Naive B cell (primary cell): ENCODE data around the gene PLPP1. TPM values are rescaled to one million over a fixed set of nuclear protein-coding genes. Genes with fewer than 3 reads are reported as not detected.
A peak's percentile ranks its signal among the peaks of the same experiment; 100 is the strongest.
"Not testable (repeated sequence)": the region's sequence is repeated elsewhere in the genome, so short reads cannot be mapped to it uniquely, and the experiment has no call there.

Experiments used
- ATAC-seq, 2 donors: fragments of 150-1000 bp; cut with Tn5 transposase; 2 replicates each; pipeline ENCODE4 v1.10.0; 2021; ENCODE audit warnings: low read depth in 2 of 2, mild to moderate bottlenecking in 2 of 2, moderate library complexity in 2 of 2
- DNase-seq: peaks from one replicate; pipeline ENCODE4 v3.0.0; 2022
- H3K27ac Mint-ChIP-seq, 6 donors: one replicate each; pipeline ENCODE4 v1.8.0; 2020 to 2022; ENCODE audit warnings: mild to moderate bottlenecking in 6 of 6, mixed read lengths in 6 of 6, moderate library complexity in 5 of 6, inconsistent platforms in 2 of 6
- H3K27me3 Mint-ChIP-seq, 3 donors: one replicate each; pipeline ENCODE4 v1.8.0; 2021 to 2022; ENCODE audit warnings: mixed read lengths in 3 of 3, mild to moderate bottlenecking in 1 of 3
- H3K36me3 Mint-ChIP-seq, 2 donors: one replicate each; pipeline ENCODE4 v1.8.0; 2020 to 2022; ENCODE audit warnings: mixed read lengths in 2 of 2, inconsistent platforms in 1 of 2, mild to moderate bottlenecking in 1 of 2
- H3K4me1 Mint-ChIP-seq, 3 donors: one replicate each; pipeline ENCODE4 v1.8.0; 2020 to 2022; ENCODE audit warnings: mixed read lengths in 3 of 3, inconsistent platforms in 1 of 3, mild to moderate bottlenecking in 1 of 3, moderate library complexity in 1 of 3
- H3K4me3 Mint-ChIP-seq, 8 donors: one replicate each; pipeline ENCODE4 v1.8.0; 2020 to 2022; ENCODE audit warnings: mild to moderate bottlenecking in 8 of 8, mixed read lengths in 8 of 8, moderate library complexity in 8 of 8, inconsistent platforms in 2 of 8
- H3K9me3 Mint-ChIP-seq, 7 donors: one replicate each; pipeline ENCODE4 v1.8.0; 2020 to 2022; ENCODE audit warnings: mixed read lengths in 7 of 7, mild to moderate bottlenecking in 5 of 7, inconsistent platforms in 2 of 7, moderate library complexity in 1 of 7
- polyA plus RNA-seq, 6 donors: library from polyadenylated mRNA; unstranded; fragments of 300-500 nt; fragmentation: Illumina TruSeq; gene quantifications; one replicate each; pipeline ENCODE4 v1.2.3, GENCODE V29; 2021; ENCODE audit warnings: low read depth in 6 of 6

Gene PLPP1
- polyA plus RNA-seq, 6 donors from 2014 or later: 4.6 to 10.4 (median 7.2) TPM

DNA sequence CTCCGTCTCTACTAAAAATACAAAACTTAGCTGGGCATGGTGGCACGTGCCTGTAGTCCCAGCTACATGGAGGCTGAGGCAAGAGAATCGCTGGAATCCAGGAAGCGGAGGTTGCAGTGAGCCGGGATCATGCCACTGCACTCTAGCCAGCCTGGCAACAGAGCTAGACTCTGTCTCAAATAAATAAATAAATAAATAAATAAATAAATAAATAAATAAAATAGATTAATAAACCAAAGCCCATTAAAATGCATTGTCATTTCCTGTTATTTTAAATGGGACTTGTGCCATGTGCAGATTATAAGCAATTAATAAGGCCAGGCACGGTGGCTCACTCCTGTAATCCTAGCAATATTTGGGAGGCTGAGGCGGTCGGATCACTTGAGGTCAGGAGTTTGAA, 2.6 kb upstream of the PLPP1 start:
- not testable (repeated sequence) for ATAC-seq, H3K36me3 Mint-ChIP-seq, H3K9me3 Mint-ChIP-seq, H3K27ac Mint-ChIP-seq, DNase-seq, H3K27me3 Mint-ChIP-seq
- Mint-ChIP-seq H3K4me1 (peaks cover 14 to 35% (median 15%) of the 10 kb centered on the region in 3 donors), H3K4me3 (peak overlapping the region in 1 of 8 donors; percentile 37)

DNA sequence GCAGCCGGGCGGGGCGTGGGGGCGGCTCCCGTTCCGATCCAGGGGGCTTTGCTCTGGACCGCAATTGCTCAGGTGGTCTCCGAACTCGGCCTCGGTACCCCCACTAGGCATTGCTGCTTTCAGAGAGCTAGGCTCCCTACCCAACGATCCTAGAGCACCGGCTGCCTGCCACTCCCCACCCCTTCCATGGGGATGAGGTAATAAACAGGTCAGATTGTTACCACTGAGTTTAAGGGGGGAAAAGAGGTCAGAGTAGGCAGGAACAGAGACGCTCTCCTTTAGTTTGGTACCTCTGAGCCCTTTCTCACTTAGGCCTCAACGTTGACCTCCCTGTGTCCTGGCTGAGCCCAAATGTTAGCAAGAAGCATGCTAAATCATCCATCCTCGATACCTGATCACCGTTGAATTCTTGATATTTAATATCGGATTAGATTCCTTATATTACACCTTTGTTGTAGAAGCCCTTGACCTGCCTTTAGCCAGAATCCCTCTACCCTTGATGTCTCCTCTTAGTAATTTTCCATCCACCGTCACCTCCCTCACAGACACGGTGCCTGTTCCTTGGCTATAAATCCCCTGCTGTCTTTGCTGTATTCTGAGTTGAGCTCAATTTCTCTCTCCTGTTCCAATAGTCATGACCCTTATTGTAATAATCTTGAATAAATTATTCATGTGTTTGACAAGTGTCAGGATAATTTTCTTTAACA, 588 bp upstream of the PLPP1 start:
- Mint-ChIP-seq H3K36me3 (no peaks in the 10 kb centered on the region), H3K27ac (peak overlapping the region; percentile 82 to 97 (median 92)), H3K4me1 (peaks cover 14 to 37% (median 15%) of the 10 kb centered on the region in 3 donors), H3K27me3 (no peaks in the 10 kb centered on the region), H3K9me3 (no peaks in the 10 kb centered on the region), H3K4me3 (peak overlapping the region; percentile 91 to 98 (median 94))
- no peak for DNase-seq
- no peak for ATAC-seq

GRCh38 chr5:55533521-55534435, 986 bp downstream of the PLPP1 start:
- Mint-ChIP-seq H3K27me3 (no peaks in the 10 kb centered on the region), H3K36me3 (no peaks in the 10 kb centered on the region), H3K4me1 (peaks cover 12 to 32% (median 14%) of the 10 kb centered on the region in 3 donors), H3K27ac (peak overlapping the region; percentile 91 to 97 (median 94)), H3K9me3 (no peaks in the 10 kb centered on the region), H3K4me3 (peak overlapping the region; percentile 91 to 98 (median 94))
- no peak for DNase-seq
- ATAC-seq: peak; percentile 46 to 56

DNA sequence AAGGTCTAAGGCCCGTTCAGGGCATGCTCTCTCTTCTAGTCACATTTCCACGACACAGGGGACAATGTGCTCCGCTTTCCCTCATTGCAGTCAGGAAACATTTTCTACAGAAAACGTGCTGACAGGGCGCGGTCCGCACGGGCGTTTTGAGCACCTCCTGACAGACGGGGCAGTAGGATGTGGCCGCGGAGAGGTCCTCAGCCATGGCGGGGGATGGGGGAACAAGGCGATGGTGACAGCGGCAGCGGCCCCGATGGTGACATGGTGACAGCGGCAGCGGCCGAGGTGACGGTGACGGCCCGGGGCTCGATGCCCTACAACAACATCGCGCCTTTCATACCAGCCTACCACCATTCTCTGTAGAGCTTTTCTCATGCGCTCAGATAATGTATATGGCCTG, 4.1 kb downstream of the PLPP1 start:
- peak overlapping the region in 1 of 8 donors; percentile 79 for H3K4me3 Mint-ChIP-seq
- no peaks in the 10 kb centered on the region for H3K27me3 Mint-ChIP-seq
- peaks cover 9 to 25% (median 14%) of the 10 kb centered on the region in 3 donors for H3K4me1 Mint-ChIP-seq

DNA sequence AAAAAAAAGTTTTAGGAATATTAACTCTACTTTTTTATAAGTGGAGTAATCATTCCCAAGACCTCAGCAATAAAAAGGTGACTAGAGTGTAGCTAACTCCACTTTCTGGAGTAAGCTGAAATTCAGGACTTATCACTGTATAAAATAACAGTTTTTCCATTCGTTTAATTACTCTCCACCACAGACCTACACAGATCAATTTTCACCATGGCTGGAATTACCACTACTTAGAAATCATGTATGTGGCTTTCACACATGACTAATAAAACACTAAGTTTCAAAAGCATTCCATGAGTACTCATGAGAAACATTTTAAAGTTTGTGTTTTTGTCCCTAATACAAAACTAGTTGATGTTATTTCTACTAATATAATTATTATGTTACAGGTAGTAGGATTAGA, 9.9 kb downstream of the PLPP1 start:
- H3K9me3 Mint-ChIP-seq: no peaks in the 10 kb centered on the region
- no peaks in the 10 kb centered on the region for H3K36me3 Mint-ChIP-seq
- DNase-seq (no peak), ATAC-seq (no peak)
- H3K4me3 Mint-ChIP-seq: no peak overlapping the region
- H3K27me3 Mint-ChIP-seq: no peaks in the 10 kb centered on the region
- H3K4me1 Mint-ChIP-seq: peaks cover 0 to 4% (median 0%) of the 10 kb centered on the region in 3 donors
- H3K27ac Mint-ChIP-seq: peak overlapping the region in 1 of 6 donors; percentile 85

More for the DNA sequence above, 4.1 kb downstream of the PLPP1 start:
- H3K36me3 Mint-ChIP-seq: no peaks in the 10 kb centered on the region
- H3K27ac Mint-ChIP-seq: no peak overlapping the region
- DNase-seq (no peak), ATAC-seq (no peak)
- no peaks in the 10 kb centered on the region for H3K9me3 Mint-ChIP-seq

DNA sequence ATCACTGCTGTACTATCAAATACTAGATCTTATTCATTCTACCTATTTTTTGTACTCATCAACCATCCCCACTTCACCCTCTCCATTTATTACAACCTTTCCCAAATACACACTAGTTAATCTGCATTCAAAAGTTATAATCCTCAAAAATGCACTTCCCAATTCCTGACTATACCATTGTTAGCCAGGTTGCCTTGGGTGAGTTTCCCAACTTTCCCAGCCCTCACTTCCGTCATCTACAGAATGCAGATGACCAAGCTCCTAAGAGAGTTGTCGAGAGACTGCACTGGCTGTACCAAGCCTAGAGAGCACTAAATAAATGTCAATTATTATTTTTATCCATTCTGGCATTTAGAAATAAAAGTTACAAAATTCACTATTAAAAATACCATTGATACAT, 11.5 kb downstream of the PLPP1 start:
- Mint-ChIP-seq H3K27ac (no peak overlapping the region), H3K36me3 (no peaks in the 10 kb centered on the region), H3K27me3 (no peaks in the 10 kb centered on the region), H3K9me3 (no peaks in the 10 kb centered on the region), H3K4me1 (peaks cover 0 to 8% (median 0%) of the 10 kb centered on the region in 3 donors), H3K4me3 (no peak overlapping the region)
- ATAC-seq (no peak), DNase-seq (no peak)

GRCh38 chr5:55521881-55522280, 12.9 kb downstream of the PLPP1 start:
- Mint-ChIP-seq H3K4me3 (no peak overlapping the region), H3K4me1 (peaks cover 0 to 8% (median 0%) of the 10 kb centered on the region in 3 donors), H3K9me3 (no peaks in the 10 kb centered on the region), H3K36me3 (no peaks in the 10 kb centered on the region), H3K27ac (no peak overlapping the region), H3K27me3 (no peaks in the 10 kb centered on the region)
- DNase-seq (no peak), ATAC-seq (no peak)

DNA sequence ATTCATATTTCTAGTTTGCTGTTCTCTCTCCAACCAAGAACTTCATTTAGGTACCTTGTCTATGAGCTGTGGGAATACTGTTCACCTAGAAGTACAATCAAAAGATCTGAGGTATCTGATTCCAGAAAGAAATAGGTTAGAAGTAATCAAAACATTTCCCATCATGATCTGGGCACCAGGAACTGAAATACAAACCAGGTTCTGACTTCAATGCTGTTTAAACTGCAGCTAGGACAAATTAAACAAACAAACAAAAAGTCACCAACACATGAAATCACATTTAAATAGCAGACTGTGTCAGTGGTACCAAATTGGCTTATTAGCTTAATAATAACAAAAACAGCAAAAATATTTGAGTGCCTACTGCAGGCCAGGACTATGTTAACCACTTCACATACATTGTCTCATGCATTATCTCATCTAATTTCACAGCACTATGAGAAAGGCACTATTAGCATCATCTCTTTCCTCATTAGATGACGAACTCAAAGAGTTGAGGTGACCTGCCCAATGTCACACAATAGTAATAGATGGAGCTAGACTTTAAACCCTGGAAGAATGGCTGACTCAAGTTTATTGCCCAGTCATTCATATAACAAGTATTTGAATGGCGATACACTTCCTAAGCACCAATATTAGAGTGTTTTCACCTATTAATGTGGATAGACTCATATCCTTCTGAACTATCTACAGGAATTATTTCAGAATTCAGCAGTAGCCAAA, 14.5 kb downstream of the PLPP1 start:
- DNase-seq (no peak), ATAC-seq (no peak)
- Mint-ChIP-seq H3K9me3 (no peaks in the 10 kb centered on the region), H3K4me1 (peaks cover 3 to 12% (median 10%) of the 10 kb centered on the region in 3 donors), H3K27me3 (no peaks in the 10 kb centered on the region), H3K27ac (no peak overlapping the region), H3K36me3 (no peaks in the 10 kb centered on the region), H3K4me3 (no peak overlapping the region)

DNA sequence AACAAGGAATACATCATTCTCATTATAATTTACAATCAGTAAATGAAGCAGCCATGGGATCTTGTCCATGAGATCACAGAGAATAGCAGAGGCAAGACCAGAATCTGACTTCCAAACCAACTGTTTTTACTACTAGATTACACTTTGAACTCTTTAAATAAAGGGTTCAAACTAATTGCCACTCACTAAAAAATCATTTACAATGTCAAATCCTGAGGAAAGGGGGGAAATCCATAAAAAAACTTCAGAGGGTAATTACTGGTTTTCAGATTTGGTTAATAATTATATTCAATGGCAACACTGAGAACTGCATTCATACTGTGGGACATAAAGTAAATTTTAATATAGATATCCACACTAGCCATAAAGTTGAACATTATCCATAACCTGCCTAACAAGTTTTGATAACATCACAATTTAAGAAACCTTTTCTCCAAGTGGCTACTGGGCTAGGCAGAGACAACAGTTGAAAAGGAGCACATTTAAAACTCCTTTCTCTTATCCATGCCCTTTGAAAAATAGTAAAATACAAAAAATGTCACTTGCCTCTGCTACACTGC, 15.9 kb downstream of the PLPP1 start:
- no peak overlapping the region for H3K4me3 Mint-ChIP-seq
- H3K9me3 Mint-ChIP-seq: no peaks in the 10 kb centered on the region
- H3K4me1 Mint-ChIP-seq: peaks cover 5 to 12% (median 10%) of the 10 kb centered on the region in 3 donors
- H3K27ac Mint-ChIP-seq: peak overlapping the region in 1 of 6 donors; percentile 11
- no peaks in the 10 kb centered on the region for H3K27me3 Mint-ChIP-seq
- no peak for DNase-seq
- no peaks in the 10 kb centered on the region for H3K36me3 Mint-ChIP-seq
- ATAC-seq: no peak

GRCh38 chr5:55517804-55518203, 17.0 kb downstream of the PLPP1 start:
- Mint-ChIP-seq H3K9me3 (no peaks in the 10 kb centered on the region), H3K27me3 (no peaks in the 10 kb centered on the region), H3K36me3 (no peaks in the 10 kb centered on the region), H3K27ac (no peak overlapping the region), H3K4me1 (peaks cover 5 to 12% (median 10%) of the 10 kb centered on the region in 3 donors), H3K4me3 (peak overlapping the region in 1 of 8 donors; percentile 48)
- no peak for DNase-seq
- no peak for ATAC-seq

DNA sequence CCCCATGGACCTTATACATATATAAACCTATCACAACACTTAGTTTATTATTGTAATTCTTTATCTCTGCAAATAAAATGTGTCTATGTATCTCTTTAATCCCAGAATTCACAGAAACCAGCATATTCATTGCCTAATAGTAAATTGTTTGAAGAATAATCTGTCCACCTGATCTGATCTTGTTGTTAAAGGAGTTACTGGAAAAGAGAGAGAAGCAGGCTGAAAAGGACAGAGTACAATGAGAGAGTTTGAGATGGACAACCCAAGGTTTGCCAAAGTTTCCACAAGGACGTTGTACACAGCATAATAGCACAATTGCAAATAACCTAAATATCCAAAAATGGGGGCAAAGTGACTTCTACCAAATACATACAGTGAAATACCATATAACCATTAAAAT, 23.8 kb downstream of the PLPP1 start:
- peak overlapping the region in 2 of 6 donors; percentile 0 to 55 for H3K27ac Mint-ChIP-seq
- H3K9me3 Mint-ChIP-seq: no peaks in the 10 kb centered on the region
- ATAC-seq (no peak), DNase-seq (no peak)
- H3K4me1 Mint-ChIP-seq: peaks cover 2 to 13% (median 4%) of the 10 kb centered on the region in 3 donors
- H3K27me3 Mint-ChIP-seq: no peaks in the 10 kb centered on the region
- H3K36me3 Mint-ChIP-seq: no peaks in the 10 kb centered on the region
- H3K4me3 Mint-ChIP-seq: no peak overlapping the region

GRCh38 chr5:55510523-55510880, 24.3 kb downstream of the PLPP1 start:
- Mint-ChIP-seq H3K27me3 (no peaks in the 10 kb centered on the region), H3K27ac (no peak overlapping the region), H3K4me3 (no peak overlapping the region), H3K4me1 (peaks cover 0 to 8% (median 2%) of the 10 kb centered on the region in 3 donors), H3K36me3 (no peaks in the 10 kb centered on the region), H3K9me3 (no peaks in the 10 kb centered on the region)
- ATAC-seq (no peak), DNase-seq (no peak)
